Smooth muscle cell (in vitro differentiated cells): Measurements from ENCODE around the gene CELF5. TPM values are rescaled to one million over a fixed set of nuclear protein-coding genes. Genes with fewer than 3 reads are reported as not detected.
"Not testable (repeated sequence)": the region's sequence is repeated elsewhere in the genome, so short reads cannot be mapped to it uniquely, and the experiment has no call there.

ENCODE experiments used
- DNase-seq: peaks from one replicate; lab custom pipeline; 2025; ENCODE audit not compliant: unreplicated experiment; lab: John Stamatoyannopoulos, UW
- H2AFZ ChIP-seq: fragments of 200-600 bp; sonication (generic); 2 replicates; pipeline ENCODE4 v1.6.0; 2016; ENCODE audit warnings: antibody characterized with exemption, low read depth, mild to moderate bottlenecking
- H3F3A ChIP-seq: fragments of 200-600 bp; sonication (generic); 2 replicates; pipeline ENCODE4 v1.6.0; 2017; ENCODE audit warnings: antibody characterized with exemption, low read depth
- H3K27ac ChIP-seq: fragments of 200-600 bp; sonication (generic); 2 replicates; pipeline ENCODE4 v1.5.1; 2016; ENCODE audit warnings: low read depth, mild to moderate bottlenecking
- H3K27me3 ChIP-seq: fragments of 200-600 bp; sonication (generic); 2 replicates; pipeline ENCODE4 v1.6.1; 2016; ENCODE audit warnings: low read depth, mild to moderate bottlenecking
- H3K36me3 ChIP-seq: fragments of 200-600 bp; sonication (generic); 2 replicates; pipeline ENCODE4 v1.5.1; 2016; ENCODE audit warnings: low read depth
- H3K4me1 ChIP-seq: fragments of 200-600 bp; sonication (generic); 2 replicates; pipeline ENCODE4 v1.5.1; 2016; ENCODE audit warnings: low read depth
- H3K4me2 ChIP-seq: fragments of 200-600 bp; sonication (generic); 2 replicates; pipeline ENCODE4 v1.6.0; 2016; ENCODE audit warnings: mild to moderate bottlenecking
- H3K4me3 ChIP-seq: fragments of 200-600 bp; sonication (generic); 2 replicates; pipeline ENCODE4 v1.5.1; 2016; ENCODE audit warnings: mild to moderate bottlenecking
- H3K79me2 ChIP-seq: fragments of 200-600 bp; sonication (generic); 2 replicates; pipeline ENCODE4 v1.6.0; 2016; ENCODE audit warnings: low read depth, mild to moderate bottlenecking
- H3K9ac ChIP-seq: fragments of 200-600 bp; sonication (generic); 2 replicates; pipeline ENCODE4 v1.6.0; 2016; ENCODE audit warnings: low read depth
- H3K9me3 ChIP-seq: fragments of 200-600 bp; sonication (generic); replicated peaks from 2 replicates; pipeline ENCODE4 v1.5.1; 2016; ENCODE audit warnings: low read depth
- H4K20me1 ChIP-seq: fragments of 200-600 bp; sonication (generic); 2 replicates; pipeline ENCODE4 v1.6.0; 2016; ENCODE audit warnings: low read depth
- CTCF ChIP-seq: fragments of 200-600 bp; sonication (generic); IDR thresholded peaks from 2 replicates; pipeline ENCODE4 v1.5.1; 2017; ENCODE audit warnings: borderline replicate concordance, mild to moderate bottlenecking, antibody characterized with exemption; ENCODE audit not compliant: insufficient read depth, poor library complexity, severe bottlenecking
- WGBS: methylation state at CpG from one replicate; pipeline ENCODE4 v1.1.7; 2016; ENCODE audit warnings: low lambda C conversion rate; 5-methylcytosine and 5-hydroxymethylcytosine counted together
- polyA plus RNA-seq: library from polyadenylated mRNA; unstranded; fragments of >200 nt; fragmentation: Nextera tagmentation; extraction: Ambion mirVana; gene quantifications from 2 replicates; pipeline ENCODE4 v1.2.1, GENCODE V29; 2016
- total RNA-seq: library from RNA; depleted of rRNA; stranded (reverse); fragments of >200 nt; gene quantifications from 2 replicates; pipeline ENCODE4 v1.2.3, GENCODE V29; 2014

The CELF5 gene
- total and polyA plus RNA-seq, 2 experiments from 2014 or later = 0.18 TPM; not detected in 1

- WGBS = 90% methylated on average over 9 of the region's 9 CpGs
- no peaks in the 10 kb centered on the region for H3K4me1 ChIP-seq
- no peak for TF ChIP-seq CTCF
- no peaks in the 10 kb centered on the region for H3K36me3 ChIP-seq
- peaks cover 19% of the 10 kb centered on the region for H3K27me3 ChIP-seq
- no peak overlapping the region for H3K4me3 ChIP-seq
- H3K4me2 ChIP-seq = no peak overlapping the region
- H3K27ac ChIP-seq = no peak overlapping the region
- no peak overlapping the region for H2AFZ ChIP-seq
- no peak for DNase-seq
- H4K20me1 ChIP-seq = no peaks in the 10 kb centered on the region
- no peaks in the 10 kb centered on the region for H3F3A ChIP-seq
- no peaks in the 10 kb centered on the region for H3K9me3 ChIP-seq
- no peaks in the 10 kb centered on the region for H3K79me2 ChIP-seq
- no peak overlapping the region for H3K9ac ChIP-seq
Measured at GRCh38 chr19:3330047-3330446, 105.6 kb downstream of the CELF5 start.

GRCh38 chr19:3332232-3332631 lies 107.8 kb downstream of the CELF5 start:
- DNase-seq, H3K79me2 ChIP-seq, H3K9me3 ChIP-seq, H3K4me3 ChIP-seq, H3K4me2 ChIP-seq, H2AFZ ChIP-seq, H4K20me1 ChIP-seq, H3F3A ChIP-seq, H3K9ac ChIP-seq, H3K36me3 ChIP-seq, H3K27ac ChIP-seq, H3K4me1 ChIP-seq: not testable (repeated sequence)
- WGBS = 40% methylated on average over 1 of the region's 1 CpG
- peaks cover 19% of the 10 kb centered on the region for H3K27me3 ChIP-seq

GRCh38 chr19:3333020-3333583 lies 108.6 kb downstream of the CELF5 start:
- H3K4me2 ChIP-seq = no peak overlapping the region
- no peaks in the 10 kb centered on the region for H3K9me3 ChIP-seq
- no peaks in the 10 kb centered on the region for H3F3A ChIP-seq
- H3K4me3 ChIP-seq = no peak overlapping the region
- H3K4me1 ChIP-seq = no peaks in the 10 kb centered on the region
- 68% methylated on average over 4 of the region's 4 CpGs for WGBS
- no peak overlapping the region for H2AFZ ChIP-seq
- TF ChIP-seq CTCF = no peak
- no peaks in the 10 kb centered on the region for H4K20me1 ChIP-seq
- peaks cover 19% of the 10 kb centered on the region for H3K27me3 ChIP-seq
- H3K27ac ChIP-seq = no peak overlapping the region
- no peak for DNase-seq
- no peaks in the 10 kb centered on the region for H3K79me2 ChIP-seq
- no peak overlapping the region for H3K9ac ChIP-seq
- no peaks in the 10 kb centered on the region for H3K36me3 ChIP-seq

- H3K4me1 ChIP-seq = no peaks in the 10 kb centered on the region
- WGBS = 86% methylated on average over 8 of the region's 8 CpGs
- no peaks in the 10 kb centered on the region for H3K36me3 ChIP-seq
- H3F3A ChIP-seq = no peaks in the 10 kb centered on the region
- no peaks in the 10 kb centered on the region for H3K9me3 ChIP-seq
- no peak overlapping the region for H3K27ac ChIP-seq
- no peak overlapping the region for H3K9ac ChIP-seq
- no peak overlapping the region for H3K4me3 ChIP-seq
- no peak for DNase-seq
- no peaks in the 10 kb centered on the region for H4K20me1 ChIP-seq
- peaks cover 19% of the 10 kb centered on the region for H3K27me3 ChIP-seq
- no peak for TF ChIP-seq CTCF
- no peak overlapping the region for H3K4me2 ChIP-seq
- H3K79me2 ChIP-seq = no peaks in the 10 kb centered on the region
- H2AFZ ChIP-seq = no peak overlapping the region
Measured at GRCh38 chr19:3333662-3334061, 109.2 kb downstream of the CELF5 start.

GRCh38 chr19:3334749-3335430 lies 110.4 kb downstream of the CELF5 start:
- not testable (repeated sequence) for H3F3A ChIP-seq, H4K20me1 ChIP-seq, H3K4me1 ChIP-seq, H3K36me3 ChIP-seq, DNase-seq, H3K79me2 ChIP-seq, H2AFZ ChIP-seq, H3K9ac ChIP-seq, H3K4me3 ChIP-seq, H3K27ac ChIP-seq, H3K9me3 ChIP-seq, H3K4me2 ChIP-seq
- 87% methylated on average over 8 of the region's 8 CpGs for WGBS
- peaks cover 18% of the 10 kb centered on the region for H3K27me3 ChIP-seq
